Right lobe of liver (tissue), 6 donors: ENCODE results near the gene TMEM214. TPM values are rescaled to one million over a fixed set of nuclear protein-coding genes. Genes with fewer than 3 reads are reported as not detected.
A peak's percentile ranks its signal among the peaks of the same experiment; 100 is the strongest.

Experiments
- ATAC-seq, 4 donors: fragments of 200-7000 bp; cut with Tn5 transposase; one replicate each; pipeline ENCODE4 v1.9.1; 2020; ENCODE audit warnings: mild to moderate bottlenecking in 4 of 4, moderate library complexity in 4 of 4
- DNase-seq, 3 donors: peaks; one replicate each; pipeline ENCODE4 v3.0.0-alpha.2; 2020
- H3K27ac ChIP-seq, 3 donors: fragments of 200-600 bp; one replicate each; pipeline ENCODE4 v1.8.0; 2022
- H3K27me3 ChIP-seq, 2 donors: fragments of 200-600 bp; one replicate each; pipeline ENCODE4 v1.8.0; 2022
- H3K36me3 ChIP-seq, 4 donors: fragments of 200-600 bp; sonication (generic) in 1 of 4; one replicate each; pipeline versions ENCODE4 v1.5.1 to v1.8.0; 2017 to 2022; ENCODE audit warnings: control low read depth in 1 of 4
- H3K4me1 ChIP-seq, 4 donors: fragments of 200-600 bp; sonication (generic) in 1 of 4; one replicate each; pipeline versions ENCODE4 v1.5.1 to v1.8.0; 2017 to 2022; ENCODE audit warnings: control low read depth in 1 of 4
- H3K4me3 ChIP-seq, 3 donors: fragments of 200-600 bp; one replicate each; pipeline ENCODE4 v1.8.0; 2022
- H3K9me3 ChIP-seq, 4 donors: fragments of 200-600 bp; sonication (generic) in 1 of 4; one replicate each; pipeline versions ENCODE4 v1.5.1 to v1.8.0; 2017 to 2022; ENCODE audit warnings: control low read depth in 1 of 4
- CTCF ChIP-seq, 4 donors: fragments of 200-600 bp in 3 of 4; fragments of 450-650 bp in 1 of 4; IDR thresholded peaks; one replicate each; pipeline versions ENCODE4 v1.5.1 to v1.8.0; 2016 to 2022; ENCODE audit warnings: antibody characterized with exemption in 4 of 4, mild to moderate bottlenecking in 2 of 4
- POLR2A ChIP-seq: fragments of 450-650 bp; IDR thresholded peaks from one replicate; pipeline ENCODE4 v1.6.1; 2017; ENCODE audit warnings: antibody characterized with exemption, mild to moderate bottlenecking
- WGBS: methylation state at CpG from one replicate; pipeline ENCODE4 v1.1.6; 2018; ENCODE audit warnings: low coverage, low lambda C conversion rate; ENCODE audit not compliant: insufficient coverage; ENCODE audit errors: missing lambda C conversion rate; 5-methylcytosine and 5-hydroxymethylcytosine counted together
- intact Hi-C, 2 donors: fragments of 100-400 bp; cut with DNase I; formaldehyde crosslinking; loops; one replicate each; pipeline versions ENCODE4 v1.11.2 to v1.14.1; 2022
- total RNA-seq, 6 experiments: library from RNA; depleted of rRNA in 2 of 6; stranded (reverse); fragments of >200 nt in 2 of 6; fragmentation: NEBNext Ultra II Directional in 3 of 6; extraction: Animal tissue kit (Norgen Biotek cat#: 25700) in 3 of 6; gene quantifications; one replicate each; pipeline versions ENCODE4 v1.1.0 to v1.2.4, GENCODE V29; 2016 to 2023
- donor health status: DM: no; HTN: yes; CAD: no.
- donor health status: DM: no; HTN: no; CAD: no.
- donor health status: DM: no; HTN: no; CAD: no.
- donor health status: DM: no; HTN: yes; CAD: no.
- donor health status: DM: no; HTN: yes; CAD: no.

The TMEM214 gene
- total RNA-seq, 6 experiments from 2014 or later: 29.1 to 62.7 (median 50.0) TPM

- DNase-seq (no peak), ATAC-seq (no peak)
- TF ChIP-seq POLR2A (no peak), CTCF (IDR thresholded peaks at IDR 0.05) (no peak)
- H3K27ac ChIP-seq: no peak overlapping the region
- WGBS: 80% methylated on average over 3 of the region's 4 CpGs
- H3K9me3 ChIP-seq: no peaks in the 10 kb centered on the region
- no peaks in the 10 kb centered on the region for H3K36me3 ChIP-seq
- H3K4me3 ChIP-seq: no peak overlapping the region
- intact Hi-C loops: no loop called here
- peaks cover 0 to 30% (median 14%) of the 10 kb centered on the region in 4 donors for H3K4me1 ChIP-seq
- H3K27me3 ChIP-seq: no peaks in the 10 kb centered on the region
Observed at GRCh38 chr2:26988058-26988860, 44.5 kb upstream of the TMEM214 start.

- intact Hi-C loops: no loop called here
- WGBS: 90% methylated on average over 5 of the region's 8 CpGs
- no peak for ATAC-seq
Observed at GRCh38 chr2:26989156-26989555, 43.6 kb upstream of the TMEM214 start.

GRCh38 chr2:26991717-26992116, 41.0 kb upstream of the TMEM214 start:
- TF ChIP-seq POLR2A: no peak
- TF ChIP-seq CTCF (IDR thresholded peaks at IDR 0.05): no peak
- no peak overlapping the region for H3K4me3 ChIP-seq
- peaks cover 0 to 25% (median 10%) of the 10 kb centered on the region in 4 donors for H3K4me1 ChIP-seq
- intact Hi-C loops: no loop called here
- no peaks in the 10 kb centered on the region for H3K36me3 ChIP-seq
- peak overlapping the region in 2 of 3 donors; percentile 49 to 58 for H3K27ac ChIP-seq
- DNase-seq (peak in 1 of 3 donors; percentile 71), ATAC-seq (peak; percentile 85 to 97 (median 92))
- no peaks in the 10 kb centered on the region for H3K9me3 ChIP-seq
- 30% methylated on average over 5 of the region's 5 CpGs for WGBS
- H3K27me3 ChIP-seq: no peaks in the 10 kb centered on the region

More at GRCh38 chr2:26989156-26989555, 43.6 kb upstream of the TMEM214 start:
- Histone ChIP-seq H3K9me3 (no peaks in the 10 kb centered on the region), H3K36me3 (no peaks in the 10 kb centered on the region), H3K4me1 (peaks cover 0 to 25% (median 12%) of the 10 kb centered on the region in 4 donors), H3K27me3 (no peaks in the 10 kb centered on the region), H3K27ac (no peak overlapping the region), H3K4me3 (no peak overlapping the region)
- no peak for DNase-seq
- no peak for TF ChIP-seq POLR2A
- no peak for TF ChIP-seq CTCF (IDR thresholded peaks at IDR 0.05)

GRCh38 chr2:26993768-26994167, 39.0 kb upstream of the TMEM214 start:
- 89% methylated on average over 1 of the region's 1 CpG for WGBS
- intact Hi-C loops: no loop called here
- no peak for ATAC-seq

More at GRCh38 chr2:26993768-26994167, 39.0 kb upstream of the TMEM214 start:
- Histone ChIP-seq H3K4me1 (peaks cover 0 to 25% (median 10%) of the 10 kb centered on the region in 4 donors), H3K36me3 (no peaks in the 10 kb centered on the region), H3K4me3 (no peak overlapping the region), H3K9me3 (no peaks in the 10 kb centered on the region), H3K27me3 (no peaks in the 10 kb centered on the region), H3K27ac (no peak overlapping the region)
- TF ChIP-seq POLR2A (no peak), CTCF (IDR thresholded peaks at IDR 0.05) (no peak)
- DNase-seq: no peak
